Stimulated activated CD4-positive, alpha-beta T cell treated with anti-CD3 and anti-CD28 coated beads, Interleukin-1b, Interleukin-23, amount 100 ng/mL, for 48 hours (primary cell): ENCODE measurements around the gene EEF1A2.
"Not testable (repeated sequence)": the region's sequence is repeated elsewhere in the genome, so short reads cannot be mapped to it uniquely, and the experiment has no call there.

Source experiments
- DNase-seq: peaks from one replicate; pipeline ENCODE4 v3.0.0-alpha.2; 2020

Gene EEF1A2

GRCh38 chr20:63519668-63520503 is 21.0 kb upstream of the EEF1A2 start:
- peak; percentile 51 for DNase-seq

- DNase-seq, result no peak
Observed at GRCh38 chr20:63518946-63519667, 20.2 kb upstream of the EEF1A2 start.

GRCh38 chr20:63518351-63518861 is 19.5 kb upstream of the EEF1A2 start:
- DNase-seq, result no peak

GRCh38 chr20:63517376-63518309 is 18.8 kb upstream of the EEF1A2 start:
- DNase-seq, result no peak

- DNase-seq, result not testable (repeated sequence)
Observed at GRCh38 chr20:63514520-63514919, 15.6 kb upstream of the EEF1A2 start.

- no peak for DNase-seq
Observed at GRCh38 chr20:63513207-63513606, 14.3 kb upstream of the EEF1A2 start.

- no peak for DNase-seq
Observed at GRCh38 chr20:63509088-63509564, 10.2 kb upstream of the EEF1A2 start.

GRCh38 chr20:63508072-63508768 is 9.3 kb upstream of the EEF1A2 start:
- no peak for DNase-seq

- no peak for DNase-seq
Observed at GRCh38 chr20:63507083-63507743, 8.3 kb upstream of the EEF1A2 start.

- no peak for DNase-seq
Observed at GRCh38 chr20:63505723-63506122, 6.8 kb upstream of the EEF1A2 start.

- no peak for DNase-seq
Observed at GRCh38 chr20:63505281-63505680, 6.4 kb upstream of the EEF1A2 start.

GRCh38 chr20:63504642-63505041 is 5.8 kb upstream of the EEF1A2 start:
- DNase-seq, result no peak

- no peak for DNase-seq
Observed at GRCh38 chr20:63503524-63503923, 4.6 kb upstream of the EEF1A2 start.

GRCh38 chr20:63502671-63503172 is 3.8 kb upstream of the EEF1A2 start:
- DNase-seq, result no peak

GRCh38 chr20:63501818-63502670 is 3.2 kb upstream of the EEF1A2 start:
- no peak for DNase-seq

- DNase-seq, result no peak
Observed at GRCh38 chr20:63500902-63501817, 2.3 kb upstream of the EEF1A2 start.

- no peak for DNase-seq
Observed at GRCh38 chr20:63500151-63500901, 1.4 kb upstream of the EEF1A2 start.

- no peak for DNase-seq
Observed at GRCh38 chr20:63499338-63499969, 571 bp upstream of the EEF1A2 start.
